ENCODE measurements around the gene TSFM.
"Not testable (repeated sequence)": the region's sequence is repeated elsewhere in the genome, so short reads cannot be mapped to it uniquely, and the experiment has no call there.

The TSFM gene

DNA sequence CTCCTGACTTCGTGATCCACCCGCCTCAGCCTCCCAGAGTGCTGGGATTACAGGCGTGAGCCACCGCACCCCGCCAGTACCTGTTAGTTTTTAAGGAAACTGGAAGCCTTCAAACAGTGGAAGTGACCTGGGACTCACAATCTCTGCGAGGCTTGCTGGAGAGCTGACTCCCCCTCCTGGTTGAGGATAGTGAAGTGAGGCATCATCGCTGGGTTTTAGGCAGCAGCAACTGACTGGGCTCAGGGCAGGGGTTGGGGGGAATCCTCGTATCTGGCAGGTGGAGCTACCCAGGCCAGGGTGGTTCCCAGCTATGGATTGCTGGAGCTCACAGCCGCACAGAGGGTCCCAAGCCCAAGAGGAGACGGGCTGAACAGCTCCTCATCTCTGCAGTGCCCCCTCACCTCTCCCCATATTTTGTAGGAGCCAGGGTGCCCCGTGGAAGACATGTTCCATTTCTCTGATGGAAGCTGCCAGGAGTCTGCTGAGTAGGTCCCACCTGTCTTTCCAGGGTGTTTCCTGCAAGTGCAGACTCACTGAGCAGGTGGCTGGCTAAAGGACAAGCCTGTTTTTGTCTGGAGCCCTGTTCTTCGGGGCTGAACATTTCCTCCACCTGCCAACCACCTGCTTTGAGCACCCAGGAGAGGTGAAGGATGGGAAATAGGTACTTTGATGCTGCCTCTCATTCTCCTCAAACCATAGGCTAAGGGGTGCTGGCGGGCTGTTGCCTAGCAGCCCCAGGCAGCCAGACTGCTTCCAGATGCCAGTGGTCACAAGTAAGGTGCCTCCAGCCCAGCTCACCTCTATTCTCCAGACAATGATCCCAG lies 32.8 kb downstream of the TSFM start:
- DNase-seq (ENCODE audit: low spot score): peak; percentile 66

DNA sequence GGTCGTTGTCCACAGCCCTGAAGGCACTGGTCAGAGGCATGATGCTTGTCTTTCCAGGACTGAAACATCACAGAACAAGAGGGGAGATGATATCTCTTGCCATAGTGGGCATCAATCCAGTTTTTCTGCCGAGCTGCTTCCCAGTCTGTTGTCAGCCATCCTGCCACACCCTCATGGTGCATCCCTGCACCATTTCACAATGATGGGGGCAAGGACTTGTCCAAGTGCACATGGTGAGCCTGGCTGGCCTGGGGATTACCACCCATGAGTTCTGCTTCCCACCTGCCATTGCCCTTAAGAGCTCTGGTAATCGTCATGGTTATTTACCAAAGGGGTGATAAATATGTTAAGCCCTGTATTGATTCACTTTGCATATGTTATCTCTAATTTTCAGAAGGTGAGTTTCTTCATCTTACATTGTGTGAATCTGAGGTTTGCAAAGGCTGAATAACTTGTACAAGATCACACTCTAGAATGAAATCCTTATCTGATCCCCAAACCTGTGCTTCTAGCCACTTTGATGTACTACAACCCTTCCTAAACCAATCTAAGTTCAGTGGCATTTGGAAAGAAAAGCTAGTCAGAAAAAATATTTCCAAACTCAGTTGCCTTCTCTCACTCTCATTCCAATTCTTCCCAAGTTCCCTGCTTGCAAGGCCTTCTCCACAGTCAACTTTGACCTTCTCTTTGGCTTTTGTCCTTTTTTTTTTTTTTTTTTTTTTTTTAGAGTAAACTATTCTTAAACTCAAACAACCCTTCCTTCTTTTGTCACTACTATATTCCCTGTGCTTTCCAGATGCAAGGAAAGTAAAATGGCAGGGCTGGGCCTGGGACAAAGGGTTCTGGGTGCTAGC lies 33.6 kb downstream of the TSFM start:
- DNase-seq (ENCODE audit: low spot score): no peak

DNA sequence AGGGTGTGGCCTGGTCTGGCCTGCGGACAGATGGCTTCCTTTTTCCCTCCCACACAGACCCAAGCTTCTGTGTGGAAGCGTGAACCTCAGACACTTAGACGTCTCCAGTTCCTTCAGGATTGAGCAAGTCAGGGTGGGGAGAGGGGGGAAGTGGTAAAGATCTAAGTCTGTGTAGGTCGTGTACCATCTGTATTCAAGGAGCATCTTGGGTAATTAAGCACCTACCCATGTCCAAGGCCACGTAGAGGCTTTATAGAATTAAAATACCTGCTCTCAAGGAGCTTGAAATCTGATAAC lies 34.2 kb downstream of the TSFM start:
- no peak for DNase-seq (ENCODE audit: low spot score)

DNA sequence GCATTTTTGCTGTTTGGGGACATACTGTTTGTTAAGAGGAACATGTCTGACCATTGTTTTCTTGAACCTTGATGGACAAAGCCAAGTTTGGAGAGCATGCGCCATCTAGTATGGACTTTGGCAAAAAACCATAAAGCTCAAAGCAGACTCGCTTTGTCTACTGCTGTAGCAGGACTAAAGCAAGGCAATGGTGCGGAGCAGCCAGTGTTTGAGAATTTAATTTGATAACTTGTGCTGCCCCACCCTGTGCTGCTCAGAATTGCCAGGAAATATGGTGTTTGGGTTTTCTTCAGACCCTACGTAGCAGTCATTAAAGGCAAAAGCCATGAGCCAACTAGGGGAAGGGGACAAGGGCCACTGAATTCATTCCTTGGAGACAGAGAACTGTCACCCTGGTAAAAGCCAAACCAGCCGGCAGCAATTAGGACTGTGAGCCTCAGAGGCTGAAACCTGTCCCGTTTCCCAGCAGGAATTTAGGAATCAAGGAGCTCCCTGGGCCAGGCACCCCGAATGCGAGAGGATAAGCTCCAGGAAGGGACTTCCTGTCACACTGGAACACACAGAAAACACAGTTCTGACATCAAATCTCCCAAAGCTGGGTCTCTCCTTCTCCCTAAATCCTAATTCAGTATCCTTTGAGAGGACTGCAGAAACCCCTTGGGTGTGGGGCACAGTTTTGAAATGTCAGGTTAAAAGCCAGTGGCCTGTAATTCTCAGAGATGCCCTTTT lies 34.8 kb downstream of the TSFM start:
- peak; percentile 31 for DNase-seq (ENCODE audit: low spot score)

DNA sequence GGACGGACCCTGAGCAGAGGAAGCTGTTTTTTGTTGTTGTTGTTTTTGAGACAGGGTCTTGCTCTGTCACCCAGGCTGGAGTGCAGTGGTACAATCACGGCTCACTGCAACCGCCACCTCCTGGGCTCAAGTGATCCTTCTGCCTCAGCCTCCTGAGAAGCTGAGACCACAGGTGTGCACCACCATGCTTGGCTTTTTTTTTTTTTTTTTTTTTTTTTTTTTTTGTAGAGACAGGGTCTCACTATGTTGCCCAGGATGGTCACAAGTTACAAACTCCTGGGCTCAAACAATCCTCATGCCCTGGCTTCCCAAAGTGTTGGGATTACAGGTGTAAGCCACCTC lies 35.4 kb downstream of the TSFM start:
- not testable (repeated sequence) for DNase-seq (ENCODE audit: low spot score)

- not testable (repeated sequence) for DNase-seq (ENCODE audit: low spot score)
Observed at GRCh38 chr12:57820119-57820518, 37.5 kb downstream of the TSFM start.

- not testable (repeated sequence) for DNase-seq (ENCODE audit: low spot score)
Observed at GRCh38 chr12:57821015-57821414, 38.4 kb downstream of the TSFM start.

DNA sequence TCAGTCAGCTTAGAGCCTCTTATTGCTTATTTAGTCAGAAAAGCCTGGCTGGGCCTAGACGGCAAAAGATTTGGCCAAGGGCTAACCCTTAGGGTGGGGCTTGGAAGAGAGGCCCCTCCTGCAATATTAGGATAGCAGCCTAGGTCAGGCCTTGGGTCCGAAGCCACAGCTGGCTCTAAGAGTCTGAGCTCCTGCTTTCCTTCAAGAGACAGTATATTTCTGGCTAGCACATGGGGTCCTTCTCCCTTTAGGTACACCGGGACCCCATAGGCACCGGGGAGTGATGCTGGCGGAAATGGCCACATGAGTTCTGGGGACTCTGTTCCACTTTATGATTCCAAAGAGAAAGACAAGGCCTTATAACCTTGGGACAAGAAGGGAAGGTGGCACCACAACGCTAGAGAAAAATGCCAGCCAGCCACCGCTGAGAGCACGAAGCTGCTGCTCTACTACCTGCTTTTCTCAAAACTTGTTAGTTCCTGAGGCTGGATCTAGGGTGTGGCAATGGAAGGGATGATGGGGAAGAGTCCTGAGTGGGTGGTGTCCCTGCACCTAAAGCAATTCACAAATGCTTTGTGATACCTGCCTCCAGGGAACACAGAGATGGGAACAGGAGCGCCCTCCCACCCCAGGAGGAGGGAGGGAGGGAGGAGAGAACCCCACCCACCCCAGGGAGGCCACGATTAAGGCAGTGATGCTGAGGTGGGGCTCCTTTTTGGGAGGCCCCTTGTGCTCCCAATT lies 39.1 kb downstream of the TSFM start:
- DNase-seq (ENCODE audit: low spot score): no peak

GRCh38 chr12:57822392-57823130 lies 40.0 kb downstream of the TSFM start:
- DNase-seq (ENCODE audit: low spot score): no peak

DNA sequence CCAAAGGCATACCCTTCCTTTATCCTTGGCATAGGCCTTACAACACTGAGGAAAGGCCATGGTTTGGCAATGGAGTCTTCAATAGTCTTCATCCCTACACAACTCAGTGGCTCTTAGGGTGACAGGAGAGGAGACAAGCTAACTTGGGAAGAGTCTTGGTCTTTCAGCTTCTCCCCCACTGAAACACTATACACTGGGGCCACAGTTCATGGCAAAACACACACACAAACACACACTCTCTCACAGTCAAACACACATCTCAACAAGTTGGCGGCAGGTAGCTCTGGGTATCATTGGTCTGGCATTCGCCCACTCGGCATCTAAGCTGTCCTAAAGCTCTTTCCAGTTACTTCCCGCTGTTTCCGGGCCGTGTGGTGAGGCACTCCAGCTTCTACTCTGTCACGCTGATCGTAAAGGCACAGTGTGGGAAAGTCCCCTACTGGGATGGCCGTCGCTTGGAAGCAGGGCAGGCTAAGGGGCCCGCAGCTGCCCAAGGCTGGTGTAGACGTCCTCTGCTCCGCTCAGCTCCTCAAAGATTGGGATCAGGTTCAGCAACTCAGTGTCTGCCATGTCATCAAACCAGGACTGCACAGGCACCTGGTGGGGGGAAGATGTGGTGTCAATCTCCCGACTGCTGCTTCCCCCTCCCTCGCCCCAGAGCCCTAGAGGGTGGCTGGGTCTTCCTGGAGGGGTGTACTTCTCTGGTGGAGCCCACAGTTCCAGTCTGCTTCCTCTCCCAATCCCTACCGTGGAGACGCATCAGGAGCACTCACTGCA lies 40.7 kb downstream of the TSFM start:
- DNase-seq (ENCODE audit: low spot score): no peak

DNA sequence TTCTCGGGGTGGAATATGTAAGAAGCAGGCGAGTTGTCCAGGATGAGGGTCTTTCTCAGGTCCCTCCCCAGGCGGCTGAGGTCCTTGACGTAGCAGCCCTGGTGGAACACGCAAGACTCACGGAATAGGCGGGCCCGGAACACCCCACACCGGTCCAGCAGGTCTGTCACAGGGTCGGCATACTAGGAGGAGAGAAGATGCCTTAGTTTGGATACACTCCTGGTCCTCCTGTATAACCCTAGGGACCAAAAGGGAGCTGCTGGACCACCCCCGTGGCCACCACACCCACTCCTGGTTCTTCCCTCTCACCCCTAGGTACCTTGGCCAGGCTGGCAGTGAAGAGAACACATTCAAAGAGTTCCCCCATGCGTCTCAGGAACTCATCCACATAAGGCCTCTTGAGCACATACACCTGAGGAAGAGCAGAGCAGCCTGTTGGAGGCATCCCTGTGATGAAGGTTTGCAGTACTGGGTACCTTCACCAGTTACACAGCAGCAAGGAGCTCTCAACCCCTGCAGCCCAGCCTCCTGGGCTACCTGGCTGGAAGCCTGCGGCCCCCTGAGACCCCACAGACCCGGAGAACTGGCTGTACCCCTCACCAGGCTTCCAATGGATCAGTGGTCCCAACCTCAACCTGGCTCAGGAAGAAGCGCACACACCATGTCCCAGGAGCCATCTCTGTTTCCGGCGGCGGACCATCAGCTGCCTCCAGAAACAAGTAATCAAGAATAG lies 41.5 kb downstream of the TSFM start:
- DNase-seq (ENCODE audit: low spot score): no peak

GRCh38 chr12:57825451-57825850 lies 42.9 kb downstream of the TSFM start:
- DNase-seq (ENCODE audit: low spot score): no peak

DNA sequence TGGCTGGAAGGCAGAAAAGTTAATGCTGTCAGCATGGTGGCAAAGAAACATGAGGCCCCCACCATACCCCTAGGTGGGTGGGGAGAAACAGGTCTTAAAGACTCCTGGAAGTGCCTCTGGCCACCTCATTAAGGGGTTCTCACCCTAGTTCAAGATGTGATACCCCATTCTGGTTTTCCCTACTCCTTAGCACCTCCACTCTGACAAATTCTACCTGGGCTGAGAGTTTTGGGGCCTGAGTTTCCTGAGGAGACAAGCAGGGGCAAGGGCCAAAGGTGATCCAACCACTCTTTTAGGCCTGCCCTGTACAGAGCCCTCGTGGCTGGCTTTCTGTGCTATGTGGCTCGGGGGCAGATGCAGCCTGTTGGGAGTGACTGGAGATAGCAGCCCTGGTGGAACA lies 43.8 kb downstream of the TSFM start:
- DNase-seq (ENCODE audit: low spot score): no peak

DNA sequence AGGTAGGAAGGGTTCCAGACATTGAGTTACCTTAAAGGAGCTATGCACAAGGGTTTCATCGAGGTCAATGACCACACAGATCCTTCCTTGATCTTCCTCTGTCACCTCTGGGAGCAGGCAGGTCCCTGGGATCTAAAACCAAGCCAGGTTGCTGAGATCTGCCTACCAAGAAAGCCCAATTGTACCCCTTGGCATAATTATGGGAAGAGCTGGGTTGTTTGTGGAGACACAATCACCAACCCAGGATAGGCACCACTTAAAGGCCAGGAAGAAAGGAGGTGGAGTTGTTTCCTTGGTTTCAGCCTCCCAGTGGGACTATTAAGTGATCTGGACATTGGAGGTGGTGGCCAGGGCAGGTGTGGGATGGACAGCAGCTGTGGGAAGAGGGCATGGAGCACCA lies 44.4 kb downstream of the TSFM start:
- DNase-seq (ENCODE audit: low spot score): no peak

DNA sequence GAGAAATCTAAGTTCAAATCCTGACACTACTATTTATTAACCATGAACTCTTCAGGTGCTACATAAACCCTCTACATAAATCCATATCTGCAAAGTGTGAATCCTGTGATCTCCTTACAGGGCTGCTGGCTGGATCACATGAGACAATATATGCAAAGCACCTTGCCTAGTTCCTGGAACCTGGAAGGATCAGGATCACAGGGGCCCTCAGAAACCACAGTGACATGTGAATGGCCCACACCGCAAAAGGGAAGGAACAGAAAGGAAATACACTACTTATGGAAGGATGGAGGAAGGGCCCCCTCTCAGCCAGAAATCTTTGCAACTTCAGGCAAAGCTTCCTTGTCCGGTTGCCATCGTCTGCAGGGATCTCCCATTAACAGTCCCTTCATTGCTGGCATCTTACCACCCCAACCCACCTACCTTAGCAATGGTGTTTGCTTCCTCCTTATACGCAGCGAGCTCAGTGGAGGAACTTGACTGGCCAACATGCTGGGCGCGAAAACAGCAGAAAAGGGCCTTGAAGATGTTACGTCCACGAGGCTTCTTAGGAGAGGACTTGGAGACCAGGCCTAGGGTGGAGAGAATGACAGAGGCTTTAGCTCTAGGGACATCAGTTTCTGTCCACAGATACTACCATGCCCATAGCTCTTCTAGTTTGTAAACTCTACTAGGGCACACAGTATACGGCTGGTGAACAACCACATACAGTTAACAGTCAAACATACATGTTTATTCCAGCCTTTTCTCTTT lies 46.6 kb downstream of the TSFM start:
- peak; percentile 10 for DNase-seq (ENCODE audit: low spot score)

DNA sequence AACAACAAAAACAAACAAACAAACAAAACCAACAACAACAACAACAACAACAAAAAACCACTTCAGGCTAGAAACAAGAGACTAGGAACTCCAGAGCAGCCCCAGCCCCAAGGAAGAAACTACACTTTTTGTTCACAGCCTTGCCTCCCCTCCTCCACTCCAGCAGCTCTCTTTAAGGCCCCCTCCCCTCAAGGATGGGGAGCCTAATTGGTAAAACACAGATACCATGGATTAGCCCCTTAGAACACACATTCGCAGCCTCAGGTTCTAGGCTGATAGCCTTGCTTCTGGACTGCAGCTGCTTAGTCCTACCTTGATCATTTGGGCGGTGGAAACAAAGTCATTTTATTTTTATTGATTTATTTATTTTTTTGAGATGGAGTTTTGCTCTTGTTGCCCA lies 47.8 kb downstream of the TSFM start:
- no peak for DNase-seq (ENCODE audit: low spot score)

DNA sequence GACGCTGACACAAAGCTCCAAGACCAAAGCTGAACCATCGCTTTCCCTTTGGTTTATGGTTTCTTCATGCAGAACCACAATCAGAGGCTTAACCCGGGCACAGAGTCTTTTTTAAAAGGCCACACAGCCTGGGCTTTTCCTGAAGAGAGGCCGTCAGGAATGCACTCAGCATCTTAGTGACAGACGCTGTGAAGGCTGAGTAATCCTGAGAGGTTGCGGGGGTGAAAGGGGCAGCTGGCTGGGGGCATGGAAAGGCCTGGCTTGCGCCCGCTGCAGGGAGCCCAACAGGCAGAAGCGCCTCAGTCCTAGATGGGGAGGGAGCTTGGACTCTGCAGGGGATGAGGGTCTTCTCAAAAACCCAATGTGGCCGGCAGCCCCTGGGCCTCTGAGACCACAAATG lies 50.4 kb downstream of the TSFM start:
- DNase-seq (ENCODE audit: low spot score): peak; percentile 29

DNA sequence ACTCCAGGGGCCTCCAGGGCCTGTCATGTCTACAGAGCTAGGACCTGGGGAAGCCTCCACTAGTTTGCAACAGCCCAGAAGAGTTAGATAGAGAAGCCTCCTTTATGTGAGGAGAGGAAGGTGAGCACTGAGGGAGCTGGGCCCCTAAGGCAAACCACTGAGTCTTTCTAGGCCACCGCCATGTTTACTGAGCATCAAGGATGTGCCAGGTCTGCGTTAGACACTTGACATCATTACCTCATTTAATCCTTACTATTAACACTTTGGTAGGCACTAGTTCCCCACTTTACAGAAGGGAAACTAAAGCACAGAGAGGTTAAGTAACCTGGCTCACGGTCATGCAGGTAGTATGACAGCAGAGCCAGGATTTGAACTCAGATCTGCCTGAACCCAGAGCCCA lies 51.1 kb downstream of the TSFM start:
- DNase-seq (ENCODE audit: low spot score): peak; percentile 13

All from cerebellar cortex (tissue), 1 donor.